HepG2 (cell line): ENCODE results near the gene GCDH. TPM values are rescaled to one million over a fixed set of nuclear protein-coding genes. Genes with fewer than 3 reads are reported as not detected.

ENCODE experiments used
- ATF1 ChIP-seq: IDR thresholded peaks from 2 replicates; pipeline ENCODE4 v1.6.1; 2016; ENCODE audit warnings: mild to moderate bottlenecking, control low read depth
- BHLHE40 ChIP-seq: IDR thresholded peaks from 2 replicates; pipeline ENCODE4 v1.6.1; 2011; ENCODE audit warnings: low read length, improper control_type of control experiment
- BRCA1 ChIP-seq: sonication (generic); formaldehyde crosslinking; IDR thresholded peaks from 2 replicates; pipeline ENCODE4 v1.4.0; 2020; ENCODE audit warnings: missing genetic modification reagents
- DMAP1 ChIP-seq: IDR thresholded peaks from 2 replicates; pipeline ENCODE4 v1.6.1; 2016
- JDP2 ChIP-seq: sonication (generic); formaldehyde crosslinking; IDR thresholded peaks from 2 replicates; pipeline ENCODE4 v1.8.1; 2022; ENCODE audit warnings: missing genetic modification reagents, borderline replicate concordance
- JUND ChIP-seq: sonication (generic); formaldehyde crosslinking; IDR thresholded peaks from 2 replicates; pipeline ENCODE4 v1.8.0; 2022; ENCODE audit warnings: mild to moderate bottlenecking, missing genetic modification reagents
- RFXANK ChIP-seq: IDR thresholded peaks from 2 replicates; pipeline ENCODE4 v1.6.1; 2016
- SOX13 ChIP-seq, 3 experiments: fragments of 450-650 bp in 1 of 3; sonication (generic) in 1 of 3; formaldehyde crosslinking in 1 of 3; IDR thresholded peaks in 2 of 3; conservative IDR thresholded peaks in 1 of 3; 2 replicates each; pipeline versions ENCODE4 v1.5.0 to v1.6.1; 2016 to 2020; ENCODE audit warnings: antibody characterized with exemption in 1 of 3, mild to moderate bottlenecking in 1 of 3, missing compliant biosample characterization in 1 of 3, missing genetic modification reagents in 1 of 3, moderate library complexity in 1 of 3
- SP140L ChIP-seq: sonication (generic); formaldehyde crosslinking; IDR thresholded peaks from 2 replicates; pipeline ENCODE4 v1.4.0; 2020; ENCODE audit warnings: missing genetic modification reagents, borderline replicate concordance
- STAG1 ChIP-seq: sonication (generic); formaldehyde crosslinking; IDR thresholded peaks from 2 replicates; pipeline ENCODE4 v1.4.0; 2020; ENCODE audit warnings: missing genetic modification reagents
- YY1 ChIP-seq: IDR thresholded peaks from 2 replicates; pipeline ENCODE4 v1.6.1; 2011; ENCODE audit warnings: low read length, low read depth, moderate library complexity, mild to moderate bottlenecking; ENCODE audit not compliant: insufficient read depth, insufficient replicate concordance
- ZNF468 ChIP-seq: sonication (generic); formaldehyde crosslinking; IDR thresholded peaks from 2 replicates; pipeline ENCODE4 v1.8.0; 2022; ENCODE audit warnings: mild to moderate bottlenecking, moderate library complexity, missing genetic modification reagents
- ZNF776 ChIP-seq: sonication (generic); formaldehyde crosslinking; IDR thresholded peaks from 2 replicates; pipeline ENCODE4 v1.4.0; 2020; ENCODE audit warnings: mild to moderate bottlenecking, missing genetic modification reagents
- ZNF850 ChIP-seq: sonication (generic); formaldehyde crosslinking; conservative IDR thresholded peaks from 2 replicates; pipeline ENCODE4 v1.9.0; 2021; ENCODE audit warnings: mild to moderate bottlenecking, missing genetic modification reagents
- polyA plus RNA-seq, 8 experiments: library from polyadenylated mRNA; depleted of rRNA in 3 of 8; stranded (reverse) in 7 of 8; unstranded in 1 of 8; fragments of >200 nt; fragmentation: Illumina TruSeq in 4 of 8; extraction: Trizol in 4 of 8; gene quantifications; 2 replicates each; pipeline versions ENCODE4 v1.2.1 to v1.2.3, GENCODE V29; 2011 to 2016; ENCODE audit warnings: low read depth in 4 of 8, missing spikeins in 1 of 8, mixed read lengths in 1 of 8; ENCODE audit not compliant: insufficient read depth in 1 of 8
- total RNA-seq, 5 experiments: library from RNA; depleted of rRNA; stranded (reverse); fragments of >200 nt; fragmentation: Illumina TruSeq; extraction: Trizol; gene quantifications; 2 replicates each; pipeline ENCODE4 v1.2.3, GENCODE V29; 2016; ENCODE audit warnings: low read depth in 1 of 5
- TF ChIP-seq, protein P1 (sequence below): sonication (generic); formaldehyde crosslinking; IDR thresholded peaks from 2 replicates; pipeline ENCODE4 v1.4.0; 2020; ENCODE audit warnings: mild to moderate bottlenecking, missing genetic modification reagents, borderline replicate concordance
- TF ChIP-seq, protein P2 (sequence below): sonication (generic); formaldehyde crosslinking; IDR thresholded peaks from 2 replicates; pipeline ENCODE4 v1.8.0; 2022; ENCODE audit warnings: mild to moderate bottlenecking, missing genetic modification reagents, moderate library complexity
- TF ChIP-seq, protein P3 (sequence below): sonication (generic); formaldehyde crosslinking; IDR thresholded peaks from 2 replicates; pipeline ENCODE4 v1.9.0; 2022; ENCODE audit warnings: low read depth, missing genetic modification reagents
- TF ChIP-seq, protein P4 (sequence below): sonication (generic); formaldehyde crosslinking; IDR thresholded peaks from 2 replicates; pipeline ENCODE4 v1.4.0; 2020; ENCODE audit warnings: mild to moderate bottlenecking, missing genetic modification reagents, borderline replicate concordance
- TF ChIP-seq, protein P5 (sequence below): fragments of 450-650 bp; IDR thresholded peaks from 2 replicates; pipeline ENCODE4 v1.6.1; 2016

GCDH gene
- total and polyA plus RNA-seq, 2 of the 13 experiments (the other 11 are each of a cell fraction or from before 2014, with no cell fraction given), result 15.1 to 38.0 TPM

DNA sequence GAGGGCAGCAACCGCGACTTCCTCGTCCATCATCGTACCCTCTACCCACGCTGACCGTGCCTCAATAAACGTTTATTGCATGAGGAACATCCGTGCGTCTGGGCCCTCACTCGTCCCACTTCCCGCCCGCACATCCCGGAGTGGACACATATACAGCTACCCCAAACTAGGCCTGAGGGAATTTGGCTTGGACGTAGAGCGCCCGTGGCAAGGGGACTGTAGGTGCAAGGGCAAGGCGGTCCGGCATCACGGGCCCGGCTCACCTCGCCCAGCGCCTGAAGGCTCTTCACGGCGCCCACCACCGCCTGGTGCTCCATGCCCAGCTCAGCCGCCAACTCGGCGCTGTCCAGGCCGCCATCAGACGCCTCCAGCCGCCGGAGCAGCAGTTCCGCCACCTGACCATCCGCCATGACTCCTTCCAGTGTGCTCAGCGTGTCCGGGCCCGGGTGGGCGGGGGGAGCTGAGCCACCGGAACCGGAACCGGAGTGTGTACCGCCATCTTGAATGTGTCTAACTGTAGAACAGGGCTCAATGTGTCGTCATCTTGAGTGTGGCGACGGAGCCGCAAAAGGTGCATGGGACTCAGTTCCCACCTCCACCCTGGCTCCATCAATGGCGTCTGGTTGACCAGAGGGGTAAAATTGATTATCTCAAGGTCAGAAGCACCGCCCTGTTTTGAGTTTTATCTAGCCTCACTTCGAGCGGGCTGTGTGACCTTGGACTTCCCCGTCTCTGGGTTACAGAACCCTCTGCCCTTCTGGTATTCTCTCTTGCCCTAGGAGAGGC, 42.5 kb downstream of the GCDH start, which contains the start of gene FARSA (continued):
- TF ChIP-seq, protein P1, sequence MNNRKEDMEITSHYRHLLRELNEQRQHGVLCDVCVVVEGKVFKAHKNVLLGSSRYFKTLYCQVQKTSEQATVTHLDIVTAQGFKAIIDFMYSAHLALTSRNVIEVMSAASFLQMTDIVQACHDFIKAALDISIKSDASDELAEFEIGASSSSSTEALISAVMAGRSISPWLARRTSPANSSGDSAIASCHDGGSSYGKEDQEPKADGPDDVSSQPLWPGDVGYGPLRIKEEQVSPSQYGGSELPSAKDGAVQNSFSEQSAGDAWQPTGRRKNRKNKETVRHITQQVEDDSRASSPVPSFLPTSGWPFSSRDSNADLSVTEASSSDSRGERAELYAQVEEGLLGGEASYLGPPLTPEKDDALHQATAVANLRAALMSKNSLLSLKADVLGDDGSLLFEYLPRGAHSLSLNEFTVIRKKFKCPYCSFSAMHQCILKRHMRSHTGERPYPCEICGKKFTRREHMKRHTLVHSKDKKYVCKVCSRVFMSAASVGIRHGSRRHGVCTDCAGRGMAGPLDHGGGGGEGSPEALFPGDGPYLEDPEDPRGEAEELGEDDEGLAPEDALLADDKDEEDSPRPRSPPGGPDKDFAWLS (CRISPR knock-in tag), result no peak
- TF ChIP-seq, protein P2, sequence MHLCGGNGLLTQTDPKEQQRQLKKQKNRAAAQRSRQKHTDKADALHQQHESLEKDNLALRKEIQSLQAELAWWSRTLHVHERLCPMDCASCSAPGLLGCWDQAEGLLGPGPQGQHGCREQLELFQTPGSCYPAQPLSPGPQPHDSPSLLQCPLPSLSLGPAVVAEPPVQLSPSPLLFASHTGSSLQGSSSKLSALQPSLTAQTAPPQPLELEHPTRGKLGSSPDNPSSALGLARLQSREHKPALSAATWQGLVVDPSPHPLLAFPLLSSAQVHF (CRISPR knock-in tag), result no peak
- TF ChIP-seq ZNF850 (CRISPR knock-in tag) (no peak), ZNF468 (CRISPR knock-in tag) (no peak), SP140L (no peak), BHLHE40 (no peak; the same call in 1 of the 2 replicates), YY1 (peak; percentile 100), STAG1 (CRISPR knock-in tag) (no peak), ZNF776 (CRISPR knock-in tag) (peak; percentile 49; the same call in 1 of the 2 replicates), BRCA1 (no peak), ATF1 (CRISPR knock-in tag) (no peak), JUND (CRISPR knock-in tag) (no peak), SOX13 (IDR thresholded peaks at IDR 0.05) (no peak), SOX13 (CRISPR knock-in tag; conservative IDR thresholded peaks at IDR 0.05 in 1 of 2, IDR thresholded peaks at IDR 0.05 in 1 of 2) (no peak), JDP2 (CRISPR knock-in tag) (no peak), DMAP1 (CRISPR knock-in tag) (peak; percentile 97), RFXANK (no peak)
- TF ChIP-seq, protein P3, sequence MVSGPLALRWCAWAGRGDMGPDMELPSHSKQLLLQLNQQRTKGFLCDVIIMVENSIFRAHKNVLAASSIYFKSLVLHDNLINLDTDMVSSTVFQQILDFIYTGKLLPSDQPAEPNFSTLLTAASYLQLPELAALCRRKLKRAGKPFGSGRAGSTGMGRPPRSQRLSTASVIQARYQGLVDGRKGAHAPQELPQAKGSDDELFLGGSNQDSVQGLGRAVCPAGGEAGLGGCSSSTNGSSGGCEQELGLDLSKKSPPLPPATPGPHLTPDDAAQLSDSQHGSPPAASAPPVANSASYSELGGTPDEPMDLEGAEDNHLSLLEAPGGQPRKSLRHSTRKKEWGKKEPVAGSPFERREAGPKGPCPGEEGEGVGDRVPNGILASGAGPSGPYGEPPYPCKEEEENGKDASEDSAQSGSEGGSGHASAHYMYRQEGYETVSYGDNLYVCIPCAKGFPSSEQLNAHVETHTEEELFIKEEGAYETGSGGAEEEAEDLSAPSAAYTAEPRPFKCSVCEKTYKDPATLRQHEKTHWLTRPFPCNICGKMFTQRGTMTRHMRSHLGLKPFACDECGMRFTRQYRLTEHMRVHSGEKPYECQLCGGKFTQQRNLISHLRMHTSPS (CRISPR knock-in tag), result no peak
- TF ChIP-seq, protein P4, sequence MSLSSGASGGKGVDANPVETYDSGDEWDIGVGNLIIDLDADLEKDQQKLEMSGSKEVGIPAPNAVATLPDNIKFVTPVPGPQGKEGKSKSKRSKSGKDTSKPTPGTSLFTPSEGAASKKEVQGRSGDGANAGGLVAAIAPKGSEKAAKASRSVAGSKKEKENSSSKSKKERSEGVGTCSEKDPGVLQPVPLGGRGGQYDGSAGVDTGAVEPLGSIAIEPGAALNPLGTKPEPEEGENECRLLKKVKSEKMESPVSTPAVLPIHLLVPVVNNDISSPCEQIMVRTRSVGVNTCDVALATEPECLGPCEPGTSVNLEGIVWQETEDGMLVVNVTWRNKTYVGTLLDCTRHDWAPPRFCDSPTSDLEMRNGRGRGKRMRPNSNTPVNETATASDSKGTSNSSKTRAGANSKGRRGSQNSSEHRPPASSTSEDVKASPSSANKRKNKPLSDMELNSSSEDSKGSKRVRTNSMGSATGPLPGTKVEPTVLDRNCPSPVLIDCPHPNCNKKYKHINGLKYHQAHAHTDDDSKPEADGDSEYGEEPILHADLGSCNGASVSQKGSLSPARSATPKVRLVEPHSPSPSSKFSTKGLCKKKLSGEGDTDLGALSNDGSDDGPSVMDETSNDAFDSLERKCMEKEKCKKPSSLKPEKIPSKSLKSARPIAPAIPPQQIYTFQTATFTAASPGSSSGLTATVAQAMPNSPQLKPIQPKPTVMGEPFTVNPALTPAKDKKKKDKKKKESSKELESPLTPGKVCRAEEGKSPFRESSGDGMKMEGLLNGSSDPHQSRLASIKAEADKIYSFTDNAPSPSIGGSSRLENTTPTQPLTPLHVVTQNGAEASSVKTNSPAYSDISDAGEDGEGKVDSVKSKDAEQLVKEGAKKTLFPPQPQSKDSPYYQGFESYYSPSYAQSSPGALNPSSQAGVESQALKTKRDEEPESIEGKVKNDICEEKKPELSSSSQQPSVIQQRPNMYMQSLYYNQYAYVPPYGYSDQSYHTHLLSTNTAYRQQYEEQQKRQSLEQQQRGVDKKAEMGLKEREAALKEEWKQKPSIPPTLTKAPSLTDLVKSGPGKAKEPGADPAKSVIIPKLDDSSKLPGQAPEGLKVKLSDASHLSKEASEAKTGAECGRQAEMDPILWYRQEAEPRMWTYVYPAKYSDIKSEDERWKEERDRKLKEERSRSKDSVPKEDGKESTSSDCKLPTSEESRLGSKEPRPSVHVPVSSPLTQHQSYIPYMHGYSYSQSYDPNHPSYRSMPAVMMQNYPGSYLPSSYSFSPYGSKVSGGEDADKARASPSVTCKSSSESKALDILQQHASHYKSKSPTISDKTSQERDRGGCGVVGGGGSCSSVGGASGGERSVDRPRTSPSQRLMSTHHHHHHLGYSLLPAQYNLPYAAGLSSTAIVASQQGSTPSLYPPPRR, result no peak
- TF ChIP-seq, protein P5, sequence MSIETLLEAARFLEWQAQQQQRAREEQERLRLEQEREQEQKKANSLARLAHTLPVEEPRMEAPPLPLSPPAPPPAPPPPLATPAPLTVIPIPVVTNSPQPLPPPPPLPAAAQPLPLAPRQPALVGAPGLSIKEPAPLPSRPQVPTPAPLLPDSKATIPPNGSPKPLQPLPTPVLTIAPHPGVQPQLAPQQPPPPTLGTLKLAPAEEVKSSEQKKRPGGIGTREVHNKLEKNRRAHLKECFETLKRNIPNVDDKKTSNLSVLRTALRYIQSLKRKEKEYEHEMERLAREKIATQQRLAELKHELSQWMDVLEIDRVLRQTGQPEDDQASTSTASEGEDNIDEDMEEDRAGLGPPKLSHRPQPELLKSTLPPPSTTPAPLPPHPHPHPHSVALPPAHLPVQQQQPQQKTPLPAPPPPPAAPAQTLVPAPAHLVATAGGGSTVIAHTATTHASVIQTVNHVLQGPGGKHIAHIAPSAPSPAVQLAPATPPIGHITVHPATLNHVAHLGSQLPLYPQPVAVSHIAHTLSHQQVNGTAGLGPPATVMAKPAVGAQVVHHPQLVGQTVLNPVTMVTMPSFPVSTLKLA, result no peak
